ENCODE measurements around the gene IKZF3. TPM values are rescaled to one million over a fixed set of nuclear protein-coding genes. Genes with fewer than 3 reads are reported as not detected.

IKZF3 gene
- total RNA-seq, 1 donor from 2014 or later: not detected

DNA sequence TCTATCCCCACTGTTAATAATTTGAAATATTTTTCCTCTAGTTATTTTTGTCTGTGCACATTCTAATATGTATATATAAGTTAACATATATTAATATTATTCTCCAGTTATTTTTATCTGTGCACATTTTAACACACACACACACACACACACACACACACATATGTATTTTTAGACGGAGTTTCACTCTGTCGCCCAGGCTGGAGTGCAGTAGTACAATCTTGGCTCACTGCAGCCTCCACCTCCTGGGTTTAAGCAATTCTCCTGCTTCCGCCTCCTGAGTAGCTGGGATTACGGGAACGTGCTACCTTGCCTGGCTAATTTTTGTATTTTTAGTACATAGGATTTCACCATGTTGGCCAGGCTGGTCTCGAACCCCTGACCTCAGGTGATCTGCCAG, 146.5 kb downstream of the IKZF3 start:
- Mint-ChIP-seq H3K36me3 (ENCODE audit: low read depth, unreplicated experiment) (peaks cover 2% of the 10 kb centered on the region), H3K9me3 (ENCODE audit: unreplicated experiment) (no peaks in the 10 kb centered on the region), H3K27me3 (ENCODE audit: unreplicated experiment) (peaks cover 2% of the 10 kb centered on the region), H3K4me1 (ENCODE audit: unreplicated experiment) (no peaks in the 10 kb centered on the region), H3K27ac (ENCODE audit: unreplicated experiment) (no peak overlapping the region), H3K4me3 (ENCODE audit: unreplicated experiment) (no peak overlapping the region)
- DNase-seq (ENCODE audit: low spot score): no peak
- TF ChIP-seq, protein P1, sequence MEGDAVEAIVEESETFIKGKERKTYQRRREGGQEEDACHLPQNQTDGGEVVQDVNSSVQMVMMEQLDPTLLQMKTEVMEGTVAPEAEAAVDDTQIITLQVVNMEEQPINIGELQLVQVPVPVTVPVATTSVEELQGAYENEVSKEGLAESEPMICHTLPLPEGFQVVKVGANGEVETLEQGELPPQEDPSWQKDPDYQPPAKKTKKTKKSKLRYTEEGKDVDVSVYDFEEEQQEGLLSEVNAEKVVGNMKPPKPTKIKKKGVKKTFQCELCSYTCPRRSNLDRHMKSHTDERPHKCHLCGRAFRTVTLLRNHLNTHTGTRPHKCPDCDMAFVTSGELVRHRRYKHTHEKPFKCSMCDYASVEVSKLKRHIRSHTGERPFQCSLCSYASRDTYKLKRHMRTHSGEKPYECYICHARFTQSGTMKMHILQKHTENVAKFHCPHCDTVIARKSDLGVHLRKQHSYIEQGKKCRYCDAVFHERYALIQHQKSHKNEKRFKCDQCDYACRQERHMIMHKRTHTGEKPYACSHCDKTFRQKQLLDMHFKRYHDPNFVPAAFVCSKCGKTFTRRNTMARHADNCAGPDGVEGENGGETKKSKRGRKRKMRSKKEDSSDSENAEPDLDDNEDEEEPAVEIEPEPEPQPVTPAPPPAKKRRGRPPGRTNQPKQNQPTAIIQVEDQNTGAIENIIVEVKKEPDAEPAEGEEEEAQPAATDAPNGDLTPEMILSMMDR (IDR thresholded peaks at IDR 0.05; ENCODE audit: unreplicated experiment): no peak

DNA sequence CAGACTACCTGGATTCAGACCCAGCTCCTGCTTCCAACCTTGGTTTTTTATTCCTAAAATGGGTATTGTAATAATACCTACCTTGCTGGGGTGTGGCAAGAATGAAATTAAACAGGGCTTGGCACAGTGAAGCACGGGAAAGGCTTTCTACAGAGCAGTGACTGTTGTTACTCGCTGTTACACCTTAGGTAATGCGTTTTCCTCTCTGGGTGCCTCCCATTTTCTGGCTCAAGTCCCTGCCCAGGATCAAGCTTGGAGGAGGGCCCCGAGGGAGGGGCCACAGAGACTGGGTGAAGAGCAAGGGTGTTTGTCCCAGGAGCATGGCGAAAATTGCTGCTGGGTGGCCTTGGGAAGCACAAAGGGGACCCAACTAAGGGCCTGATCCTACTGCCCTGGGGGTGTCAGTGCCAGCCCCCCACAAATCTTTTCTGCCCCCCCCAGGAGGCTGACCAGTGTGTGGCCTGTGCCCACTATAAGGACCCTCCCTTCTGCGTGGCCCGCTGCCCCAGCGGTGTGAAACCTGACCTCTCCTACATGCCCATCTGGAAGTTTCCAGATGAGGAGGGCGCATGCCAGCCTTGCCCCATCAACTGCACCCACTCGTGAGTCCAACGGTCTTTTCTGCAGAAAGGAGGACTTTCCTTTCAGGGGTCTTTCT, 147.1 kb downstream of the IKZF3 start:
- Mint-ChIP-seq H3K9me3 (ENCODE audit: unreplicated experiment) (no peaks in the 10 kb centered on the region), H3K4me3 (ENCODE audit: unreplicated experiment) (no peak overlapping the region), H3K27me3 (ENCODE audit: unreplicated experiment) (peaks cover 6% of the 10 kb centered on the region), H3K4me1 (ENCODE audit: unreplicated experiment) (no peaks in the 10 kb centered on the region), H3K27ac (ENCODE audit: unreplicated experiment) (no peak overlapping the region), H3K36me3 (ENCODE audit: low read depth, unreplicated experiment) (peaks cover 9% of the 10 kb centered on the region)
- no peak for DNase-seq (ENCODE audit: low spot score)
- TF ChIP-seq, protein P1 (IDR thresholded peaks at IDR 0.05; ENCODE audit: unreplicated experiment): no peak

DNA sequence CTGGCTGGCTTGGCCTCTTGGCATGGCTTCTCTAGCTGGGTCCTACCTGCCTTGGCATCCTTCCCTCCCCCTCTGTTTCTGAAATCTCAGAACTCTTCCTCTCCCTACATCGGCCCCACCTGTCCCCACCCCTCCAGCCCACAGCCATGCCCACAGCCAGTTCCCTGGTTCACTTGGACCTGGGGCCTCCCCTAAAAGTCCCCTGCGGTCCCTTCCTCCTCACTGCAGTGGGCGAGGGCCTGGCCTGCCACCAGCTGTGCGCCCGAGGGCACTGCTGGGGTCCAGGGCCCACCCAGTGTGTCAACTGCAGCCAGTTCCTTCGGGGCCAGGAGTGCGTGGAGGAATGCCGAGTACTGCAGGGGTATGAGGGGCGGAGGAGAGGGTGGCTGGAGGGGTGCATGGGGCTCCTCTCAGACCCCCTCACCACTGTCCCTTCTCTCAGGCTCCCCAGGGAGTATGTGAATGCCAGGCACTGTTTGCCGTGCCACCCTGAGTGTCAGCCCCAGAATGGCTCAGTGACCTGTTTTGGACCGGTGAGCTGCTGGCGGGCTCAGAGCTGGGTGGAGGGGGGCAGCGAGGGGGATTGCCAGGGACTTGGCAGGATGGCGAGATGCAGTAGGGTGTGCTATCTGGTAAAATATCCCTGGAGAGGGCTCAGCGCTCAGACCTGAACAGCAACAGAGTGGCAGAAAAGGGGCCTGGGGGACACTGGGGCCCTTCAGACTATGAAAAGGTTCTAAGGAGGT, 147.9 kb downstream of the IKZF3 start:
- H3K4me1 Mint-ChIP-seq (ENCODE audit: unreplicated experiment): no peaks in the 10 kb centered on the region
- H3K27me3 Mint-ChIP-seq (ENCODE audit: unreplicated experiment): peaks cover 6% of the 10 kb centered on the region
- H3K9me3 Mint-ChIP-seq (ENCODE audit: unreplicated experiment): no peaks in the 10 kb centered on the region
- no peak overlapping the region for H3K27ac Mint-ChIP-seq (ENCODE audit: unreplicated experiment)
- DNase-seq (ENCODE audit: low spot score): no peak
- no peak overlapping the region for H3K4me3 Mint-ChIP-seq (ENCODE audit: unreplicated experiment)
- TF ChIP-seq, protein P1 (IDR thresholded peaks at IDR 0.05; ENCODE audit: unreplicated experiment): no peak
- H3K36me3 Mint-ChIP-seq (ENCODE audit: low read depth, unreplicated experiment): peaks cover 14% of the 10 kb centered on the region

DNA sequence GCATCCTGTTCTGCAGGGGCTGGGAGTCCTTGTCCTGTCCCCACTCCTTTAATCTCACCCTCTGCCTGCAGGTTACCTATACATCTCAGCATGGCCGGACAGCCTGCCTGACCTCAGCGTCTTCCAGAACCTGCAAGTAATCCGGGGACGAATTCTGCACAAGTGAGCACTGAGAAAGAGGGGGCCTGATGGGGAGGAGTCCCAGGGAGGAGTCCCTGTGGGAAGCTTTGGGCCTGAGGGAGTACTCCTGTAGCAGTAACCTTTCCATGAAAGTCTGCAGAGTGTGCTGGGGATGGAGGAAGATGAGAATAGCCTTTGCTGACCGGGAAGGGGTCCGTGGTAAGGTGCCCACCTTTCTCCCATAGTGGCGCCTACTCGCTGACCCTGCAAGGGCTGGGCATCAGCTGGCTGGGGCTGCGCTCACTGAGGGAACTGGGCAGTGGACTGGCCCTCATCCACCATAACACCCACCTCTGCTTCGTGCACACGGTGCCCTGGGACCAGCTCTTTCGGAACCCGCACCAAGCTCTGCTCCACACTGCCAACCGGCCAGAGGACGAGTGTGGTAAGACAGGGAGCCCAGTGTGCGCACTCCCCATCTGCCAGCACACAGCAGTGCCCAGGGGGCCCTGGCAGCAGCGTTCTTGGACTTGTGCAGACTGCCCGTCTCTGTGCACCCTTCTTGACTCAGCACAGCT, 148.6 kb downstream of the IKZF3 start:
- no peak for DNase-seq (ENCODE audit: low spot score)
- Mint-ChIP-seq H3K4me3 (ENCODE audit: unreplicated experiment) (no peak overlapping the region), H3K27me3 (ENCODE audit: unreplicated experiment) (peaks cover 6% of the 10 kb centered on the region), H3K4me1 (ENCODE audit: unreplicated experiment) (no peaks in the 10 kb centered on the region), H3K36me3 (ENCODE audit: low read depth, unreplicated experiment) (peaks cover 14% of the 10 kb centered on the region), H3K9me3 (ENCODE audit: unreplicated experiment) (no peaks in the 10 kb centered on the region), H3K27ac (ENCODE audit: unreplicated experiment) (no peak overlapping the region)
- TF ChIP-seq, protein P1 (IDR thresholded peaks at IDR 0.05; ENCODE audit: unreplicated experiment): no peak

All from endothelial cell (in vitro differentiated cells).